H1 (cell line): Measurements from ENCODE around the gene SERINC5. TPM values are rescaled to one million over a fixed set of nuclear protein-coding genes. Genes with fewer than 3 reads are reported as not detected.

ENCODE experiments used
- CTCF ChIA-PET: fragments of 300-600 bp; sonication (Branson Sonifier 250); formaldehyde crosslinking; loops from one replicate; lab custom pipeline; 2021; ENCODE audit not compliant: partially characterized antibody; lab: Charles Lee
- POLR2A ChIA-PET: fragments of 300-600 bp; sonication (Branson Sonifier 250); formaldehyde crosslinking; loops from one replicate; lab custom pipeline; 2021; ENCODE audit warnings: inconsistent platforms; ENCODE audit not compliant: partially characterized antibody; lab: Charles Lee
- DNase-seq, 2 experiments: peaks; one replicate each; pipeline versions ENCODE4 v3.0.0 to v3.0.0-alpha.2; 2010 to 2022; ENCODE audit warnings: low spot score in 2 of 2, low read depth in 1 of 2, mixed read lengths in 1 of 2
- FAIRE-seq: peaks from 2 replicates; lab custom pipeline; 2011; peaks lifted over from hg19 to GRCh38; lab: Jason Lieb, UNC
- H2AFZ ChIP-seq: 2 replicates; pipeline ENCODE4 v1.8.1; 2012; ENCODE audit warnings: low read length, inconsistent platforms
- H2AK5ac ChIP-seq: 2 replicates; pipeline ENCODE4 v1.6.1; 2013; ENCODE audit warnings: low read depth, low read length
- H2BK120ac ChIP-seq: replicated peaks from 2 replicates; pipeline ENCODE3; 2013; ENCODE audit warnings: low read depth, low read length, inconsistent platforms
- H2BK12ac ChIP-seq: 2 replicates; pipeline ENCODE4 v1.6.1; 2013; ENCODE audit warnings: low read depth, low read length
- H2BK15ac ChIP-seq: 2 replicates; pipeline ENCODE4 v1.6.1; 2013; ENCODE audit warnings: low read length
- H2BK20ac ChIP-seq: 2 replicates; pipeline ENCODE4 v1.6.1; 2013; ENCODE audit warnings: low read length
- H2BK5ac ChIP-seq: 2 replicates; pipeline ENCODE4 v1.6.1; 2013; ENCODE audit warnings: low read depth, low read length
- H3K14ac ChIP-seq: 2 replicates; pipeline ENCODE4 v1.6.1; 2013; ENCODE audit warnings: inconsistent platforms; ENCODE audit not compliant: insufficient read length
- H3K18ac ChIP-seq: 2 replicates; pipeline ENCODE4 v1.6.1; 2013; ENCODE audit warnings: low read length; ENCODE audit errors: extremely low read depth
- H3K23ac ChIP-seq: 2 replicates; pipeline ENCODE4 v1.6.1; 2013; ENCODE audit warnings: inconsistent platforms; ENCODE audit not compliant: insufficient read length
- H3K23me2 ChIP-seq: 2 replicates; pipeline ENCODE4 v1.6.1; 2013; ENCODE audit warnings: low read depth, low read length
- H3K27ac ChIP-seq: 2 replicates; pipeline ENCODE4 v1.6.1; 2011; ENCODE audit warnings: low read depth, low read length, inconsistent platforms
- H3K27me3 ChIP-seq, 4 experiments: replicated peaks in 1 of 4; 1 replicate in 1 of 4; 2 replicates in 3 of 4; pipeline versions ENCODE4 v1.6.1 to v1.8.1; 2011 to 2013; ENCODE audit warnings: low read length in 3 of 4, mild to moderate bottlenecking in 3 of 4, inconsistent platforms in 2 of 4, mixed read lengths in 2 of 4, moderate library complexity in 1 of 4; ENCODE audit not compliant: control insufficient read depth in 3 of 4, insufficient read depth in 3 of 4; ENCODE audit errors: extremely low read depth in 1 of 4
- H3K36me3 ChIP-seq, 4 experiments: 2 replicates each; pipeline versions ENCODE4 v1.6.1 to v1.8.1; 2011 to 2013; ENCODE audit warnings: mild to moderate bottlenecking in 4 of 4, low read length in 3 of 4, moderate library complexity in 2 of 4, control low read depth in 1 of 4, inconsistent platforms in 1 of 4; ENCODE audit not compliant: insufficient read depth in 4 of 4, control insufficient read depth in 2 of 4
- H3K4ac ChIP-seq: replicated peaks from 2 replicates; pipeline ENCODE3; 2013; ENCODE audit warnings: low read length, low read depth, mixed read lengths, inconsistent platforms; ENCODE audit not compliant: insufficient read length
- H3K4me1 ChIP-seq, 4 experiments: replicated peaks in 1 of 4; 1 replicate in 1 of 4; 2 replicates in 3 of 4; pipeline versions ENCODE4 v1.6.1 to v1.8.1; 2011 to 2013; ENCODE audit warnings: low read length in 3 of 4, inconsistent platforms in 2 of 4, mixed read lengths in 1 of 4; ENCODE audit not compliant: insufficient read depth in 4 of 4, control insufficient read depth in 3 of 4
- H3K4me2 ChIP-seq, 2 experiments: 2 replicates each; pipeline versions ENCODE4 v1.6.1 to v1.8.1; 2011 to 2013; ENCODE audit warnings: low read depth in 2 of 2, low read length in 2 of 2, control low read depth in 1 of 2, inconsistent platforms in 1 of 2, mild to moderate bottlenecking in 1 of 2; ENCODE audit not compliant: insufficient read depth in 1 of 2
- H3K4me3 ChIP-seq, 4 experiments: fragments of 200-600, 300-600 bp in 1 of 4; sonication (generic), shearing (Covaris generic), sonication (Bioruptor Twin) in 1 of 4; 2 replicates each; pipeline versions ENCODE4 v1.5.1 to v1.8.1; 2011 to 2016; ENCODE audit warnings: low read length in 4 of 4, low read depth in 3 of 4, control low read depth in 2 of 4, inconsistent platforms in 2 of 4, mild to moderate bottlenecking in 2 of 4, mixed read lengths in 1 of 4, moderate library complexity in 1 of 4; ENCODE audit not compliant: insufficient read depth in 2 of 4; ENCODE audit errors: extremely low read depth in 1 of 4
- H3K56ac ChIP-seq: replicated peaks from 2 replicates; pipeline ENCODE3; 2013; ENCODE audit warnings: low read depth, mild to moderate bottlenecking, mixed read lengths, low read length, inconsistent platforms; ENCODE audit not compliant: insufficient read length
- H3K79me1 ChIP-seq: 2 replicates; pipeline ENCODE4 v1.6.1; 2013; ENCODE audit warnings: low read depth, low read length, control low read depth
- H3K79me2 ChIP-seq, 2 experiments: 2 replicates each; pipeline versions ENCODE4 v1.6.1 to v1.8.1; 2012 to 2013; ENCODE audit warnings: low read length in 2 of 2, mild to moderate bottlenecking in 2 of 2, inconsistent platforms in 1 of 2; ENCODE audit not compliant: insufficient read depth in 2 of 2, control insufficient read depth in 1 of 2
- H3K9ac ChIP-seq, 4 experiments: replicated peaks in 1 of 4; 1 replicate in 1 of 4; 2 replicates in 3 of 4; pipeline versions ENCODE4 v1.6.1 to v1.8.1; 2011 to 2013; ENCODE audit warnings: low read depth in 3 of 4, low read length in 3 of 4, control low read depth in 2 of 4, mild to moderate bottlenecking in 2 of 4, moderate library complexity in 2 of 4, inconsistent platforms in 1 of 4; ENCODE audit errors: extremely low read depth in 1 of 4
- H3K9me3 ChIP-seq, 2 experiments: 2 replicates each; pipeline versions ENCODE4 v1.6.1 to v1.8.1; 2012 to 2013; ENCODE audit warnings: mild to moderate bottlenecking in 2 of 2, moderate library complexity in 2 of 2, control low read depth in 1 of 2, inconsistent platforms in 1 of 2, low read depth in 1 of 2, low read length in 1 of 2, mixed read lengths in 1 of 2; ENCODE audit not compliant: insufficient read depth in 2 of 2
- H4K20me1 ChIP-seq, 2 experiments: replicated peaks in 1 of 2; 2 replicates each; pipeline versions ENCODE3 to v1.8.1; 2011 to 2013; ENCODE audit warnings: inconsistent platforms in 2 of 2, low read length in 2 of 2, mild to moderate bottlenecking in 1 of 2; ENCODE audit not compliant: insufficient read depth in 2 of 2, control insufficient read depth in 1 of 2
- H4K5ac ChIP-seq: 2 replicates; pipeline ENCODE4 v1.6.1; 2013; ENCODE audit warnings: low read length, low read depth, mixed read lengths, inconsistent platforms; ENCODE audit not compliant: insufficient read length
- H4K8ac ChIP-seq: 2 replicates; pipeline ENCODE4 v1.8.0; 2013; ENCODE audit warnings: mild to moderate bottlenecking, moderate library complexity, low read length, inconsistent platforms; ENCODE audit not compliant: insufficient read depth; ENCODE audit errors: extremely low read depth
- H4K91ac ChIP-seq: replicated peaks from 2 replicates; pipeline ENCODE3; 2013; ENCODE audit warnings: low read length, mixed read lengths, inconsistent platforms; ENCODE audit not compliant: insufficient read length
- ASH2L ChIP-seq: fragments of 200-600, 300-600 bp; sonication (generic); IDR thresholded peaks from one replicate; pipeline ENCODE4 v1.7.1; 2017; ENCODE audit warnings: low read length
- ATF3 ChIP-seq: IDR thresholded peaks from 2 replicates; pipeline ENCODE4 v1.6.1; 2011; ENCODE audit warnings: low read depth, mild to moderate bottlenecking, low read length; ENCODE audit not compliant: insufficient read depth
- CEBPB ChIP-seq: IDR thresholded peaks from 2 replicates; pipeline ENCODE4 v1.6.1; 2012; ENCODE audit warnings: low read depth, low read length
- CHD2 ChIP-seq: IDR thresholded peaks from 2 replicates; pipeline ENCODE4 v1.6.1; 2012; ENCODE audit warnings: low read length, improper control_type of control experiment
- HDAC2 ChIP-seq, 2 experiments: fragments of 300-600 bp in 1 of 2; sonication (generic) in 1 of 2; IDR thresholded peaks; 2 replicates each; pipeline ENCODE4 v1.6.1; 2011 to 2012; ENCODE audit warnings: low read depth in 2 of 2, low read length in 2 of 2, mild to moderate bottlenecking in 2 of 2, moderate library complexity in 2 of 2, borderline replicate concordance in 1 of 2, inconsistent platforms in 1 of 2
- JUND ChIP-seq: IDR thresholded peaks from 2 replicates; pipeline ENCODE4 v1.6.1; 2011; ENCODE audit warnings: mild to moderate bottlenecking, improper control_type of control experiment, low read length
- MAFK ChIP-seq: IDR thresholded peaks from 2 replicates; pipeline ENCODE4 v1.6.1; 2012; ENCODE audit warnings: low read depth, mild to moderate bottlenecking, improper control_type of control experiment, low read length
- MAX ChIP-seq: IDR thresholded peaks from 2 replicates; pipeline ENCODE4 v1.6.1; 2012; ENCODE audit warnings: inconsistent platforms
- RFX5 ChIP-seq: IDR thresholded peaks from 2 replicates; pipeline ENCODE4 v1.6.1; 2011; ENCODE audit warnings: low read depth, low read length, improper control_type of control experiment, borderline replicate concordance
- RNF2 ChIP-seq: fragments of 200-900, 300-1000 bp; sonication (generic); IDR thresholded peaks from 2 replicates; pipeline ENCODE4 v1.7.1; 2016; ENCODE audit warnings: borderline replicate concordance, low read depth, mild to moderate bottlenecking, antibody characterized with exemption, low read length; ENCODE audit not compliant: poor library complexity, severe bottlenecking; ENCODE audit errors: missing control alignments
- SIN3A ChIP-seq, 2 experiments: IDR thresholded peaks in 1 of 2; conservative IDR thresholded peaks in 1 of 2; 2 replicates each; pipeline ENCODE4 v1.6.1; 2011 to 2012; ENCODE audit warnings: low read length in 2 of 2, improper control_type of control experiment in 1 of 2, low read depth in 1 of 2, mild to moderate bottlenecking in 1 of 2
- USF2 ChIP-seq: IDR thresholded peaks from 2 replicates; pipeline ENCODE4 v1.6.1; 2011; ENCODE audit warnings: low read length, improper control_type of control experiment
- polyA plus RNA-seq, 7 experiments: library from polyadenylated mRNA; depleted of rRNA in 3 of 7; stranded (reverse) in 5 of 7; unstranded in 2 of 7; fragments of >200 nt in 5 of 7; fragments of 200-250 nt in 2 of 7; gene quantifications; 1 replicate in 5 of 7; 2 replicates in 1 of 7; 4 replicates in 1 of 7; pipeline versions ENCODE4 v1.2.1 to v1.2.3, GENCODE V29; 2011 to 2013; ENCODE audit warnings: missing spikeins in 2 of 7, mixed read lengths in 2 of 7
- total RNA-seq: library from RNA; stranded (reverse); fragmentation: NEBNext Ultra II Directional; extraction: Animal tissue kit (Norgen Biotek cat#: 25700); gene quantifications from 2 replicates; pipeline ENCODE4 v1.2.1, GENCODE V29; 2021

SERINC5 gene
- total and polyA plus RNA-seq, 2 of the 8 experiments (the other 6 are each of a cell fraction or from before 2014, with no cell fraction given), result 32.2 to 149 TPM

- Histone ChIP-seq H4K91ac (no peak overlapping the region), H2BK12ac (no peak overlapping the region), H4K8ac (no peak overlapping the region), H3K79me2 (no peaks in the 10 kb centered on the region), H2BK120ac (no peak overlapping the region), H2BK5ac (no peak overlapping the region), H3K9me3 (peaks cover 0 to 3% of the 10 kb centered on the region in 2 experiments; a peak in 1 of 4 replicates), H4K5ac (no peak overlapping the region), H3K27ac (no peak overlapping the region), H2BK15ac (no peak overlapping the region), H3K79me1 (no peaks in the 10 kb centered on the region), H3K4me1 (no peaks in the 10 kb centered on the region), H4K20me1 (no peaks in the 10 kb centered on the region), H3K9ac (no peak overlapping the region), H3K36me3 (no peaks in the 10 kb centered on the region), H3K23me2 (no peaks in the 10 kb centered on the region), H2BK20ac (no peak overlapping the region), H3K27me3 (peaks cover 0 to 2% (median 0%) of the 10 kb centered on the region in 4 experiments; a peak in 1 of 7 replicates), H3K56ac (no peak overlapping the region), H2AFZ (no peak overlapping the region), H3K4ac (no peak overlapping the region), H2AK5ac (no peak overlapping the region), H3K4me2 (no peak overlapping the region), H3K18ac (no peak overlapping the region), H3K23ac (no peak overlapping the region), H3K14ac (no peak overlapping the region), H3K4me3 (no peak overlapping the region)
- no peak for DNase-seq
- no peak for FAIRE-seq
- CTCF ChIA-PET, result interaction anchor here (1.6 to 3.1 kb wide), 2 partner anchors 15 to 26 kb away, joined by 3 to 15 read pairs; no protein-coding TSS in a partner anchor
- POLR2A ChIA-PET, result interaction anchor here (0.7 kb wide), 1 partner anchor 22 kb away, joined by 3 read pairs; no protein-coding TSS in a partner anchor
- no peak for TF ChIP-seq JUND
- TF ChIP-seq MAX, result no peak
- no peak for TF ChIP-seq ASH2L
- TF ChIP-seq USF2, result no peak
- TF ChIP-seq ATF3, result no peak
- TF ChIP-seq CEBPB, result no peak
- TF ChIP-seq SIN3A (conservative IDR thresholded peaks at IDR 0.05 in 1 of 2, IDR thresholded peaks at IDR 0.05 in 1 of 2; ENCODE audit: low read depth in 1 of 2, low read length in 2 of 2), result no peak
- no peak for TF ChIP-seq HDAC2 (IDR thresholded peaks at IDR 0.05; ENCODE audit: borderline replicate concordance in 1 of 2, low read depth in 2 of 2, low read length in 2 of 2)
- no peak for TF ChIP-seq RFX5
- TF ChIP-seq RNF2, result no peak
- no peak for TF ChIP-seq CHD2
- no peak for TF ChIP-seq MAFK
Measured at GRCh38 chr5:80117446-80117845, 138.4 kb downstream of the SERINC5 start.
